ENCODE data around the gene PCGF1.
A peak's percentile ranks its signal among the peaks of the same experiment; 100 is the strongest.

Gene PCGF1

DNA sequence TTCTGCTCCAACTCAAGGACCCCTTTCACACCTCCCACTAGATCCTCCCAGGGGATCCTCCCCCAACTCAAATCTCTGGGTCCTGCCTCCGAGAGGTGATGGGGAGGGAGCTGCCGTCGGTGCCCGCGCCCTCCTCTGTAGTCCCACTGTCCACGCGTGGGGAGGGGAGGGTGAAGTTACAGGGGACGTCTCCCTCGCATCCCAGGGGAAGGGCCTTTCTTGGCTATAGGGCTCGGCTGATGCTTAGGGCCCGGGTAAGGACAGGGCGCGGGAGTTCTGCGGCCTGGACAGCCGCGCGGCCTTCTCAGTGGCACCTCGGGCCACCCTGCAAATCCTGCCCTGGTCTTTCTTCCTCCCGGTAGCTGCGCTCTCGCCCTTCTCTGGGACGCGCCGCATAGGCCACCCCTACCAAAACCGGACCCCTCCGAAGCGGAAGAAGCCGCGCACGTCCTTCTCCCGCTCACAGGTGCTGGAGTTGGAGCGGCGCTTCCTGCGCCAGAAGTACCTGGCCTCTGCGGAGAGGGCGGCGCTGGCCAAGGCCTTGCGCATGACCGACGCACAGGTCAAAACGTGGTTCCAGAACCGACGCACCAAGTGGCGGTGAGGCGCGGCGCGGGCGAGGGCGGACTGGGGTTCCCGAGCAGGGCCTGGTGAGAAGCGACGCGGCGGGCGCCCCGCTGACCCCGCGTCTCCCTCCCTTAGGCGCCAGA is 7.9 kb upstream of the PCGF1 start:
- DNase-seq (ENCODE audit: low read depth in 2 of 2): no peak

DNA sequence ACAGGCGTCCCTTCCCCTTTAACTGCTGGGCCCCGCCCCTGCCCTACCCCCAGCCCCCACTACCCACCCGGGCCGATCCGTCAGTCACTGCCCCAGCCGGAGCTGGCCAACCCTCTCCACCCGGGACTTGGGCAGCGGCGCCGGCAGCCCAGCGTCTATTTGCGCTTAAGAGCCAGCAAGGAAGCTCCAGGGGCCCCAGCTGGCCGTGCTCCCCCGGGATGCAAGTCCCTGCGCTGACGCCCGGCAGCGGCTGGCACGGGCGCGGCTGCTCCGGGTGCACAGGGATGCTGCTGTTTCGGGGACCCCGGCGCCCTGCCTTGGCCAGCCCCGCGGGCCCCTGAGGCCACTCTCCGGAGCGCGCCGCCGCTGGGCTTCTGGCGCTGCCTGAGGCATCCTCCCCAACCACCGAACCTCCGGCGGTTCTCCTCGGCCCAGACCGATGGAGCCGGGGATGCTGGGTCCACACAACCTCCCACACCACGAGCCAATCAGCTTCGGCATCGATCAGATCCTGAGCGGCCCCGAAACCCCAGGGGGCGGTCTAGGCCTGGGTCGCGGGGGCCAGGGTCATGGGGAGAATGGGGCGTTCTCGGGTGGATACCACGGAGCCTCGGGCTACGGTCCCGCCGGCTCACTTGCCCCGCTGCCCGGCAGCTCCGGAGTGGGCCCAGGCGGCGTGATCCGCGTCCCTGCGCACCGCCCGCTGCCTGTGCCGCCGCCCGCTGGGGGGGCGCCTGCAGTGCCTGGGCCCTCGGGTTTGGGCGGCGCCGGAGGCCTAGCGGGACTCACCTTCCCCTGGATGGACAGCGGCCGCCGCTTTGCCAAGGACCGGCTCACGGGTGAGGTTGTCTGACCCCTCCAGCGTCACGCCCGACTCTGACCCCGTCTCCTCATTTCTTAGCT is 7.1 kb upstream of the PCGF1 start, which contains the start of gene TLX2:
Gene TLX2 (plus strand): TSS at position 83 of the 903 bp plus-strand sequence. CDS start 357 bp downstream, at position 440.
- no peak for DNase-seq (ENCODE audit: low read depth in 2 of 2)

DNA sequence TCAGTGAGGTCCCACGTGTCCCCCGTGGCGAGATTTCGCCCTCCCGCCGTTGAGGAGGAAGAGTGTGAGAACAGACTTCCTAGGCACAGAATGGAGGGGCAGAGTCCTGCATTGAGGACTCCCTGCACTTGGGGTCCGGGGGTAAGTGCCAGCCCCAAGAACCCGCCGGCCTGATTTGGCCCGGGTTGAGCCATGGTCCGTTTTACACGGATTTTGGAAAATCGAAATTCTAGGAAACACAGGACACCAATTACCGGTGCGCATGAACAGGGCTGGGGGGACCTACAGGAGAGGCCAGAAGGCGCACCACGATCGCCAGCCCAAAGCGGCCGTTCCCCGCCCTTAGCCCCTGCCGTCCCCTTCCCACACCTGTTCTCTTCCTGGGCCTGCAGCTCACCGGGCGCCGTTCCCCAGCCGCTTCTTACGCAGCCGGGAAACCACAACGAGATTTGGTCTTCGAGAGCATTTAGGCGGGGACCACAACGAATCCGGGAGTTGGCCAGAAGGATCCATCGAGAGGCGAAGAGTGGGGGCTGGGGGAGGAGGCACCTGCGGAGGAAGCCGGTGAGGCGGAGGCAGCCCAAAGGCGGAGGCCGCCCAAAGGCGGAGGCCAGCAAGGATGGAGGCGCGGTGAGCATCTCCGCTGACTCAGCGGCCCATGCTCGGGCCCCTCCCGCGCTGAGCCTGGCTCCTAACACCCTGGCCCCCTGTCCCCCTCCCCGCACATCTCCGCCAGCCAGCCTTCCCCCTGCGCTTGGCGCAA is 6.3 kb upstream of the PCGF1 start:
- no peak for DNase-seq (ENCODE audit: low read depth in 2 of 2)

DNA sequence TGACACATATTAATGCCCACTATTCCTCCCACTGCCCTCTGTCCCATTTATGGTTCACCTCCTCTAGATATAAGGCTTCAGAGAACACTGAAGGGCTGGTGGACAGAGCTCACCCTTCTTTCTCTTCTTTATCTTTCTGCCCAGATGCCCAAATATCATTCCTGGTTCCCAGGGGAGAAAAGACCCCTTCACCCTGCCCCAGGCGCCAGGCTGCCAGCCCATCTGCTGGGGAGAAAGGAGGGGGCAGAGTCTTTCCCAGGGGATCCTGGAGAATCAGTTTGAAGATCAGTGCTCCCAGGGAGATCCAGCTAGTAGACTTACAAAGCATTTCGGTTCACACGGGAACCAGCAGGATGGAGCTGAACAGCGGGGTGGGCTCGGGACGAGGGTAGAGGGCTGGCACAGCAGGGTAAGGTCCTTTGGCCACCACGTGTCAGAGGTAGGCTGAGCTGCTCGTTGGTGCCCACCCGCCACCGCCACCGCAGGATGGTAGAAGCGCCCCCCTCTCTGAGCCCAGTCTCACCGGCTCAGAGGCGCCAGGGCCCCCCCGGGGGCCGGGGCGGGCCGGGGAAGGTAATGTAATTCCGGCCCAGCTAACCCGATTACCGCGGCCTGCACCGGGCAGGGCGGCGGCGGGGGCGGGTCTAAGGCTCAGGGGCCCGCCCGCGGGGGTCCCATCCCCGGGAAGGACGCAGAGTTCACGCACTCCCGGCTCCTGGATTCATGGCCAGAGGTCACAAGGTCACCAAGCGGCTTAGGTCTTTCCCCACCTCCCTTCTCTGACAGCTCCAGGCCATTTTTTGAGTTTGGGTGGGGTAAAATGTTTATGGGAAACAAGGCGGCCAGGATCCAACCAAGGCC is 5.5 kb upstream of the PCGF1 start:
- DNase-seq (ENCODE audit: low read depth in 2 of 2): no peak

DNA sequence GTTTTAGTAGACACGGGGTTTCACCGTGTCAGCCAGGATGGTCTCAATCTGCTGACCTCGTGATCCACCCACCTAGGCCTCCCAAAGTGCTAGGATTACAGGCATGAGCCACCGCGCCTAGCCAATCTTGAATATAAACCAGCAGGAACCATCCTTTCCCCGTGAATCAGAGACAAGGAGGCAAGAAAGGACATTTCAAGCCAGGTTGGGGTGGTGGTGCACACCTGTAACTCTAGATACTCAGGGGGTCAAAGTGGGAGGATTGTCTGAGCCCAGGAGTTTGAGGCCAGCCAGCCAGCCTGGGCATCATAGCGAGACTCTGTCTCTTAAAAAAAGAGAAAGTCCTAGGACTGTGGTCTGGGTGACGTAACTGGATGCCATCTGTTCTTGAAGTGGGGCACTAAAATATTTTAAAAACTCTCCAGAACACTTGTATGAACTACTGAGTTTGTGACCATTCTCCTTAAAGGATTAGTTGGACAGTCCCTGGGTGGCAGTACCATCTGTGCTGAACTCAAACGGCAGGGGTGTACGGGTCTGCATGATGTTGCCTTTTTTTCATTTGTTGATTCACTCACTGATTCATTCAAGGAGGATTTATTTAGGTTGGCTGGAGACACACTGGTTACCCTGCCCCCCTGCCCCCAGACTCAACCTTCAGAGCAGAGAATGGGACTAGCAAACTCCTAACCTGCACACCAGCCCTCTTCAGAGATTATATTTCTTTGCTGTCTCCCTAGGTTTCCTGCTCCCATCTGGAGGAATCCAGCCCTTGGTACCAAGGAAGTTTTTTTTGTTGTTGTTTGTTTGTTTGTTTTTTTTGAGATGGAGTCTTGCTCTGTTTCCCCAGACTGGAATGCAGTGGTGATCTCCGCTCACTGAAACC is 3.9 kb upstream of the PCGF1 start:
- no peak for DNase-seq (ENCODE audit: low read depth in 2 of 2)

DNA sequence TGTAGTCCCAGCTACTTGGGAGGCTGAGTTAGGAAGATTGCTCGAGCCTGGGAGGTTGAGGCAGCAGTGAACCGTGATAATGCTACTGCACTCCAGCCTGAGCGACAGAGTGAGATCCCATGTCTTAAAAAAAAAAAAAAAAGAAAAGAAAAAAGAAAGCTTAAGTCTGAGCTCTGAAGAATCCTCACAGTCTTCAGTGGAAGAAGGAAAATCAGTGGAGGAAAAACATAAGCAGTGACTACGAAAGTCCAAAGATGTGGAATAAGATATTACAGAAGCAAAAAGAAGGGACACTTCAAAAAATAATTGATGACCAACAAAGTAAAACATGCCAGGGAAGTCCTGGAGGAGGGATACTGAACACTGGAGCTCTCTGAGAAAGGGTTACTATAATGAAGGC is 2.8 kb upstream of the PCGF1 start:
- no peak for DNase-seq (ENCODE audit: low read depth in 2 of 2)

DNA sequence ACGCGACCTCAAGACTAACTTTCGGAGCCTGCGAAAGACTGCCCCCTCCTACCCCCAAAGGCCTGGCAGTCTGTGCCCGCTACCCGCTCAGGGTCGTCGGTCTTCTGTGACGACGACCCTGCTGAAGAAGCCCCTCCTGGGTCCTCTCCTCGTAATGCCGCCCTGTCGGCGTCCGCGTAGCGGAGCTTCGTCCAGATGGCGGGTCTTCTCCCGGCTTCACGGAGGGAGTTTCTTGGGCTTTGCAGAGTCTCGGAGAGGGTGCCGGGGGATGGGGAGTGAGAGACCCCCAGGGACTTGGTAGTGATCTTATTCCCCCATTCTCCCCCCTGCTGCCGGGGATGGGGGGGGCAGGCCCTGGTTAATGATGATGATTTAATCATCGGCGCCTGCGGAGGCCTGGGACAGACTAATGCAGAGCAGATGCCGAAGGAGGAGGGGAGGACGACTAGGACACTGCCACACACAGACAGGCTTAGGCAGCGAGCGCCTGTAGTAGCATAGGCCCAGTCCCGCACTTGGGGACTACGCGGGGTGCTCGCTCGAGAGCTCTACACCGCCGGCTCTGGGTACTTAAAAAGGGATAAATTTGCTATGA is 528 bp upstream of the PCGF1 start:
- DNase-seq (ENCODE audit: low read depth in 2 of 2): no peak

DNA sequence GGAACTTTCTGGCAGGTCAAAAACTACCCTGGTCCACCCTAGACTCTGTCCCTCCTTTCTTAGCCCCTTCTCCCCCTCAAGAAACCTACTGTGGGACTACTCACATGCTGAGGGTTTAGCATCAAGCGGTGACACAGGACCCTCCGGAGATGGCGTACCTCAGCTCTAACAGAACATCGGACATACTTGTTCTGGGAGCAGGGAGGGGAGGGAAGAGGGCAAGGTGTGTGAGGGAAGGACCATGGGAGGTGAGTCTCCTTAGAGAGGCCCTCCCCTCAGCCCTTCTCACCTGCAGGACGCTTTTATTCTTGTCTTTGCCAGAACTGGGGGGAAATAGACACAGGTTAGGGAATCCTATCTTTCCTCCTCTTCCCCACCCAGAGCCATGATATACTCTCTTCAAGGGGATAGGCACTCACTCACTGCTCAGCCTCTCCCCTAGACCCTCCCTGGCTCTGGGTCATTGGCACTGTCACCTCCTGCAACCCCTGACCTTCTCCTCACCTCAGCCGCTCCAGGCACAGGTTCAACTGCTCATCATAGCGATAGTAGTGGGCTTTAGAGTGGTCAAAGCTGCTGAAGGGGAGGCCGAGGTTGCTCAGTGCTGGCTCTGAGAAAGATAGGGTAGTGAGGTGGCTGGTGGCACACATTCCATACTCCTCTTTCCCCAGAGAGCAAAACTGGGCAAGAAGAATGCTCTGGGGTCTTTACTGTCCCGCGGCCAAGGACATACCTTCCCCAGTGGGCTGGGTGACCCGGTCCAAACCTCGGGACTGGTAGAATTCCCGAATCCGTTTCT is 1.8 kb downstream of the PCGF1 start:
- DNase-seq (ENCODE audit: low read depth in 2 of 2): no peak

DNA sequence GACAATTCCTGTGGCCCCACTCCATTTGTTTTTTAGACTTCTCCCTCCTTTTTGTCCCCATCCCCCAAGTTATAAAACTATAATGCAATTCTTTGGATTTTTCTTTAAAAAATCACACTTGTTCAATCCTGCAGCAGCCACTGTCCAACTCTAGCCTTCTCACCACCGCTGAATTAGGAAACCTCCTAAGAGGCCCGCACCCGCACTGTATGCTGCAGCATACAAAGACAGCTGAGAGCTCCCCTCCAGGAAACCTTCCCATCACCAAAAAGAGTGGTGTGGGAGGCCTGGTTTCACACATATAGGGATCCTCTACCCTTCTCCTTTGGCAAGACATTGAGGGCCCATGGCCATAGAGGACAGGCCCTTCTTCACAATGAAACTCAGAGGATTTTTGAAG is 2.9 kb downstream of the PCGF1 start:
- no peak for DNase-seq (ENCODE audit: low read depth in 2 of 2)

DNA sequence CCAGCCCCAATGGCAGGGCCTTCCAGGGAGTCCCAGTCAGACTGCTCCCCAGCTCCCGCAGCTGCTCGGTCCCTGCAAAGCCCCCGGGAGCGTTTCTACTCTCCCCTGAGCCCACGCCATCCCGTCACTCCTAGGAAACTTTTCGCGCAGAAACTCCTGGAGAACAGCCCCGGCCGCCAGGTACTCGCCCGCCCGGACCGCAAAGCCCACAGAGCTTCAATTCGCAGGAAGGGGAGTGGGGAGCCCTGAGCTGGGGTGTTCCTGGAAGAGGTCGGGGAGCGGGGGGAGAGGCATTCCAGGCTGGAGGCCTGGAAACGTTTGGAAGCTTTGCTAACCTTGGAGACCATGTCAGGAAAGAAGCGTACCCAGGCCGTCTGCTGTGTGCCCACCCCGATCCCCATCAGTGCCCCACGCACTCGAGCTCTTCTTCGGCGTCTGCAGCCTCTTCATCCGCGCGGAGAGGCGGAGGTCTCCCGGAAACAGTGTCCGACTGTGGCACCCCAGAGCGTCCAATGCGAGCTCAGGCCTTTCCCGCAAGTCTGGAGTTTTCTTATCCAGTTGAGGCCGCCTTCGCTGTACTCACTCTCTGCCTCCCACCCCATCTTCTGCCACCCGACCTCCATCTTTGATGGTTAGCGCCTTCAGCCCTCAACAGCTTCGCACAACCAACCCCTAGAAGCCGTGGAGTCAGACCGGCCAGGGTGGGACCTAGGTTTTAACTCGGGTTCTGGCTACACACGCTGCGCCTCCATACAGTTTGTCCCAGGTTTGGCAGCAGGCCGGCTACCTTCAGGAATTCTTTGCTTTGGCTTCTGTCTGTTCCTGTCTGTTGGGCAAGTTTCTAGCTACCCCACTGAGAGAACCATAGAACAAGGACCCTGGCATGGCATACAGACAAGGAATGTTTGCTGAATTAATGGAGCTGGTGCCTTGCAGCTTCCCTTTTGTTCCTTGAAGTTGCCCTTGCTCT is 3.7 kb downstream of the PCGF1 start:
- no peak for DNase-seq (ENCODE audit: low read depth in 2 of 2)

DNA sequence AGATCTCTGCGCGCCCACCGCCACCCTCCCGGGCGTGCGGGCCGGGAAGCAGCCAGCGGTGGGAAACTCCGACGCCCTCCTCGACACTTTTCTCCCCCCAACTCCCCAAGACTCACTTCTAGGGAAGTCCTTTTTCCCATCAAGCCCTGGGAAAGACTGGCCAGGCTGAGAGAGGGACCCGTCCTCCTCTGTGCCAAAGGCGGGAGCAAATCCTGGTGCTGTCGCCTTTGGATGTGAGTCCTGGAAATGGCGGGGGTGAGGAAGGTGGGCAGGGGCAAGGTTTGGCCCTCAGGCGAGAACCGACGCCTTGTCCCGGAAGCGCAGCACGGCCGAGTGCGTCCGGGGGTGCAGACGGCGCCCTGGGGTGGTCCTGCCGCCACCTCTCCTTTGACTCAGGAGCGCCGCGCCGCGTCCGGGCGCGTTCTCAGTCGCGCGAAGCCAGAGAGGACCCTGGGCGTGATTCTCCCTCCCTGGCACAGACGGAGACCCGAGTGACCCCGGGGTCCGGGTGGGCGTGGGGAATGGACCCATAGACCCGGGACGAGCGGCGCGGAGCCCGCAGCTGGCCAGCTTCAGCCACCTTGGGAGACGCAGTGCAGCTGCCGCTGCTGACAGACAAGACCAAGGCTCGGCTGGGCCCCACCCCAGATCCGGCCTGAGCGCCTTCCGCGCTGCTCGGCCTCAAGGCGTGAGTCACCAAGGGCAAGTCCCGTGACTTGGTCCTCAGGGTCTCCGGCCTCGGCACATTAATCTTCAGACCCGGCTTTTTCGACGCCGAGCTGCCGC is 4.6 kb downstream of the PCGF1 start:
- DNase-seq (ENCODE audit: low read depth in 2 of 2): peak in 1 of 2 experiments; percentile 40

DNA sequence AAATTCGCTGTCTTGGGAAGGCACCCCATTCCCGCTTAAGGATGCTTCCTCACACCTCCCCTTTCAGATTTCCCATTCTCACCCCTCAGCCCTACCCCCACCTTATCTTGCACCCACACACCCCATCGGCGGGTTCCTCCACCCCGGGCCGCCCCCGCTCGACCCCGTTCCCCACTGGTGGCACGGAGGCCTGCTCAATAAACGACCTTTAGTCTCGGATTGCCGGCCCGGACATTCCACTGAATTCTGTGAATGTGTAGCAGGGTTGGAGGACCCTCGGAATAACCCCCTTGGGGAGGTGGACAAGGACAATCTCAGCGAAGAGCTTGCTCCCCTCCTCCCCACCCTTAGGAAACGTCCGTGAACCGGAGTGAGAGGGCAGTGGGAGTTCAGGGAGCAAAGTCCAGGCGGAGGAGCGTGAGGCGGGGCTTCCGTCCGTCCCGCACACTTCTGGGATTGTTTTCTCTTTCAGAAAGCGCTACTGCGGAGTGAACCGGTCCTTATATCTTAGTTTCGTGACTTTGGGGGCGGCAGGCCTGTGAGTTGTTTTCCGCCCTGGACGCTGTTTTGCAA is 5.3 kb downstream of the PCGF1 start:
- no peak for DNase-seq (ENCODE audit: low read depth in 2 of 2)

DNA sequence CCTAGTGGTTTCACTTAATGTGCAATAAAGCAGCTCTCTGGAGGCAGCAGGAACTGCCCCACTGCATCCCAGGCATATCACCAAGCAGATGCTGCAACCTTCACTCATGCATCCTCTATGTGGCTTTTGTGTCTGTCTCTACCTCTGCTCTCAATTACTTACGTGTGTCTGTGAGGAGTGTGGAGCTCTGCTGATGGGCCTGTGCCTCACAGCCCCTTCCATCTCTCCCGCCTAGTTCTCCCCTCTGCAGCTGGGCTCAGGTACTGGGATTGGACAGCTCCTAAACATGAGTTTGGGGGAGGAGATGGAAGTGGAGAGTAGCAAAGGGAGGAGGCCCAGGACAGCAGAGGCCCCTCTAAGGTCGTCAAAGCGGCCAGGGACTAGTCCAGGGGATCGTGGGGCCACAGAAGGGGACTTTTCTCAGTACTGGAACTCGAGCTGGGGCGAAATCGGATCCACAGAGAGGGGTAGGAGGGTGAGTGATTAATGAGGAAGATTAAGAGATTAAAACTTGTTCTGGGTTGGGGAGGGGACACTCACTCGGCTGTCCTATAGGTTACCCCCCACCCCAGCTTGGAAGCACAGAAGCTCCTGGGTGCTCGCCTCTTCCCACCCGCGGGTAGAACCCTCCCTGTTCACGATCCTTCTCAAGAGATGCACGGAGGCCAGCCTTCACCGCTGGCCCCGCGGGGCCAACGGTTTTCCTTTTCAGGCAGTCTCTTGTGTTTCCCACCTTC is 6.0 kb downstream of the PCGF1 start:
- no peak for DNase-seq (ENCODE audit: low read depth in 2 of 2)

DNA sequence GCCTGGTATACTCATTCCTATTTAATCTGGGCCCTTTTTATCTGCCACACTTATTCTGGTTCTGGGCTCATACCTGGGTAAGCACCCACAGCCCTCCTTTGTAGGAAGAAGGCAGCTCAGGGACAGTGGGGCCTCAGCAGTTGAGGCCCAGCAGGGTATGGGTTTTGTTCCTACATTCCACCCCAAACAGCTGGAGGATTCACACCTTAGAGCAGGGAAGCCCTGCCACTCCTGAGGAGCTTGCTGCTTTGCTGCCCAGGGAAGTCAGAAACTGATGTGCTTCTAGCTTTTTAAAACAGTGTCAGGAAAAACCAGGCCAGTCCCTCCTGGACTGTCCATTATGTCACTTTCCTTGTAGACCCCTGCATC is 6.9 kb downstream of the PCGF1 start:
- no peak for DNase-seq (ENCODE audit: low read depth in 2 of 2)

DNA sequence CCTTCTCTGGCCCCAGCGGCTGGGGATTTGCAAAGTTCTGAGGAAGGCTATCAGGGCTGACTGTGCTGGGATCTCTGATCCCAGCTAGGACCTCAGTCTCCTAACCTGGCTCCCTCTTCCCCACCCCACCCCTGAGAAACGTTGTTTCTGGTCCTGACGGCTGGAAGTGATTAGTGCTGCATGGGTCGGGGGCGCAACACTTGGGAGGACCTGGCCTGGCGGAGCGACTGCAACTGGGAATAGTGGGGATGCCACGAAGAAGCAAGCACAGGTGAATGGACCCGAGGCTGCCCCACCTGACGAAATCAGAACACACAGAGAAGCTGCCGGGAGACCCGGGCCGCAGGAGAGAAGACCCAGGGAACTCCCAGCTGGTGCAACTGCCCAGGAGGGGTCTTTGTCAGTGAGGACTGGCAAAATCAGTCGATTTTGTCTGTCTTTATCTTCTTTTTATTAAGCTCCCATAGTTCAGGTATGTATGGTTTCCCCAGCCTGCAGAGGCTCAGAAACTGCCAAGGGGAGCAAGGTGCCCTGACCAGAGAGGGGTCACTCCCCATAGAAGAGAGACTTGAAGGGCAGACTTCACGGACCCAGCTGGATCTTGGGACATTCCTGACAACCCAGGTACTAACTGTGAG is 7.4 kb downstream of the PCGF1 start:
- DNase-seq (ENCODE audit: low read depth in 2 of 2): no peak

All from stimulated activated CD4-positive, alpha-beta T cell treated with anti-CD3 and anti-CD28 coated beads, Interleukin-12 subunit alpha, Interleukin-12 subunit beta, amount 100 ng/mL, for 24 hours (primary cell).